ENCODE measurements around the gene KREMEN1.

DNA sequence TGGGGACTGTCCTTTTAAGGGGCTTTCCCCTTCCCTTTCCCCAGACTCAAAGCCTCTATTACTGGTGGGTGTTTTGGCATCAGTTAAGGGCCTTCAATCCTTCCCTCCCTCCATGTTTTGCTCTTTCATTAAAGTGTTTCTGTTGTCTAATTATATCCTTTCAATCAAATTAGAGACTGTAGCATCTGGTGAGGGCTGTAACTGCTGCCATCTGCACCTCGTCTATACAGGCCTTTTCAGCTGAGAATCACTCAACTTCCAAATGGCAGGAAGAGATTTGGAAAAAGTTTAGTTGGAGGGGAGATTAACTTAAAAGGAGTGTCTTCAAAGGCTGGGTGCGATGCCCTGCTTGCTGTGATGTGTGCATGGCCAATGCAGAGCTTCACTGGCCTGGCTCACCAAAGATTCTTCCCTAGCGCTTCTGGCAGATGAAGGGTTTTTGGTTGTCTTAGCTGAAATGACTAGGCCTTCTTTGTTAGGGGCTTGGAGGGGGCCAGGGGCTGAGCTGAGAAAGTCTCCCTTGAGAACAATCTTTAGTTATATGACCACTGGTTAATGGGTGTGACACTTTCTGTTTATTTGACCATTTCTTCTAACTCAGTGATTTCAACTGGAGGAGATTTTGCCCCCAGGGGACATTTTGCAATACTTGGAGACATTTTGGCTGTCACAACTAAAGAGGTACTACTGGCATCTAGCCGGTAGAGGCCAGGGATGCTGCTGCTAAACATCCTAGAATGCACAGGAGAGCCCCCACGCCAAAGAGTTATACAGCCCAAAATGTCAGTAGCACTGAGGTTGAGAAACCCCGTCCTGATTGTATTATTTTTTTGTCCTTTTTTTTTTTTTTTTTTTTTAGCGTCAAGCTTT, 7.5 kb downstream of the KREMEN1 start:
- TF ChIP-seq CTCF (IDR thresholded peaks at IDR 0.05) (no peak), POLR2A (IDR thresholded peaks at IDR 0.05) (no peak)
